Mucosa of rectum (tissue), 2 donors: Measurements from ENCODE around the gene STMND1.

ENCODE experiments used
- H3K27ac ChIP-seq, 2 donors: one replicate each; pipeline ENCODE4 v1.7.0; 2013; ENCODE audit warnings: inconsistent platforms in 2 of 2, low read depth in 2 of 2, low read length in 2 of 2
- H3K27me3 ChIP-seq, 2 donors: one replicate each; pipeline ENCODE4 v1.7.0; 2013; ENCODE audit warnings: low read length in 2 of 2; ENCODE audit not compliant: control insufficient read depth in 2 of 2, insufficient read depth in 2 of 2
- H3K36me3 ChIP-seq, 2 donors: one replicate each; pipeline ENCODE4 v1.7.0; 2013; ENCODE audit warnings: low read length in 2 of 2; ENCODE audit not compliant: control insufficient read depth in 2 of 2, insufficient read depth in 2 of 2
- H3K4me1 ChIP-seq, 2 donors: one replicate each; pipeline ENCODE4 v1.7.0; 2013; ENCODE audit warnings: low read length in 2 of 2, mild to moderate bottlenecking in 1 of 2; ENCODE audit not compliant: control insufficient read depth in 2 of 2, insufficient read depth in 2 of 2
- H3K4me3 ChIP-seq, 2 donors: one replicate each; pipeline ENCODE4 v1.7.0; 2013; ENCODE audit warnings: low read length in 2 of 2
- H3K9ac ChIP-seq, 2 donors: one replicate each; pipeline ENCODE4 v1.7.0; 2013; ENCODE audit warnings: low read length in 2 of 2, low read depth in 1 of 2, mild to moderate bottlenecking in 1 of 2
- H3K9me3 ChIP-seq, 2 donors: one replicate each; pipeline ENCODE4 v1.7.0; 2013; ENCODE audit warnings: low read length in 2 of 2; ENCODE audit not compliant: control insufficient read depth in 2 of 2
- donor health status: healthy.
- donor health status: Normal muscosa, but diverticular disease.

The STMND1 gene

GRCh38 chr6:17120019-17120418 lies 18.2 kb downstream of the STMND1 start:
- no peak overlapping the region for H3K27ac ChIP-seq

GRCh38 chr6:17125407-17125806 lies 23.6 kb downstream of the STMND1 start:
- Histone ChIP-seq H3K27me3 (no peaks in the 10 kb centered on the region), H3K4me3 (no peak overlapping the region), H3K9me3 (no peaks in the 10 kb centered on the region), H3K9ac (no peak overlapping the region), H3K4me1 (no peaks in the 10 kb centered on the region), H3K36me3 (no peaks in the 10 kb centered on the region), H3K27ac (no peak overlapping the region)

More at GRCh38 chr6:17120019-17120418, 18.2 kb downstream of the STMND1 start:
- no peak overlapping the region for H3K9ac ChIP-seq
- no peaks in the 10 kb centered on the region for H3K36me3 ChIP-seq
- H3K4me3 ChIP-seq, result no peak overlapping the region
- H3K27me3 ChIP-seq, result no peaks in the 10 kb centered on the region
- no peaks in the 10 kb centered on the region for H3K9me3 ChIP-seq
- H3K4me1 ChIP-seq, result no peaks in the 10 kb centered on the region

- no peaks in the 10 kb centered on the region for H3K9me3 ChIP-seq
Measured at GRCh38 chr6:17130786-17131185, 28.9 kb downstream of the STMND1 start.

GRCh38 chr6:17132967-17133366 lies 31.1 kb downstream of the STMND1 start:
- Histone ChIP-seq H3K9me3 (no peaks in the 10 kb centered on the region), H3K4me3 (no peak overlapping the region), H3K27me3 (no peaks in the 10 kb centered on the region), H3K27ac (no peak overlapping the region), H3K4me1 (no peaks in the 10 kb centered on the region), H3K9ac (no peak overlapping the region), H3K36me3 (no peaks in the 10 kb centered on the region)

More at GRCh38 chr6:17130786-17131185, 28.9 kb downstream of the STMND1 start:
- H3K27ac ChIP-seq, result no peak overlapping the region
- H3K27me3 ChIP-seq, result no peaks in the 10 kb centered on the region
- H3K36me3 ChIP-seq, result no peaks in the 10 kb centered on the region
- no peak overlapping the region for H3K9ac ChIP-seq
- no peak overlapping the region for H3K4me3 ChIP-seq
- no peaks in the 10 kb centered on the region for H3K4me1 ChIP-seq

GRCh38 chr6:17138033-17138432 lies 36.2 kb downstream of the STMND1 start:
- no peak overlapping the region for H3K27ac ChIP-seq
- peaks cover 0 to 3% of the 10 kb centered on the region in 2 donors for H3K9me3 ChIP-seq
- H3K4me1 ChIP-seq, result no peaks in the 10 kb centered on the region
- H3K27me3 ChIP-seq, result no peaks in the 10 kb centered on the region
- no peaks in the 10 kb centered on the region for H3K36me3 ChIP-seq
- no peak overlapping the region for H3K4me3 ChIP-seq
- no peak overlapping the region for H3K9ac ChIP-seq

- Histone ChIP-seq H3K27me3 (no peaks in the 10 kb centered on the region), H3K4me1 (no peaks in the 10 kb centered on the region), H3K27ac (no peak overlapping the region), H3K9me3 (no peaks in the 10 kb centered on the region), H3K4me3 (no peak overlapping the region), H3K36me3 (no peaks in the 10 kb centered on the region), H3K9ac (no peak overlapping the region)
Measured at GRCh38 chr6:17144016-17144415, 42.2 kb downstream of the STMND1 start.

DNA sequence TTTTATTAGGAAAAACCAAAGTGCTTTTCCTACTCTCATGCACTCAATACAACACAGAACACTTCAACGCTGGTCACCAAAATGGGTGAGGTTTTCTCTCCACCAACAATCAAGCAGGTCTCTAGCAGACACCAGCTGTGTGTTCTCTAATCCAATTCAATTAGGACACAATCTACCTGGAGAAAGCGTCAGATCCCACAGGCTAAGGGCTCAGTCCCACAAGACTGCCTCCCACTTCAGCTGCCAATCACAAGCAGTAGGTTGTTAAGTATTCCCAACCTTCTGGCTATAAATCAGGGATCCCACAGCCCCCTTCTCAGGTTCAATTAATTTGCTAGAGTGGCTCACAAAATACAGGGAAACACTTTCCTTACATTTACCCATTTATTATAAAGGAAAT lies 47.7 kb downstream of the STMND1 start:
- no peak overlapping the region for H3K9ac ChIP-seq
- H3K27ac ChIP-seq, result no peak overlapping the region
- no peaks in the 10 kb centered on the region for H3K27me3 ChIP-seq
- no peaks in the 10 kb centered on the region for H3K4me1 ChIP-seq
- no peaks in the 10 kb centered on the region for H3K9me3 ChIP-seq
- H3K4me3 ChIP-seq, result no peak overlapping the region
- H3K36me3 ChIP-seq, result no peaks in the 10 kb centered on the region

GRCh38 chr6:17150096-17150495 lies 48.2 kb downstream of the STMND1 start:
- no peak overlapping the region for H3K9ac ChIP-seq
- no peak overlapping the region for H3K4me3 ChIP-seq
- H3K36me3 ChIP-seq, result no peaks in the 10 kb centered on the region
- no peaks in the 10 kb centered on the region for H3K27me3 ChIP-seq
- no peaks in the 10 kb centered on the region for H3K9me3 ChIP-seq
- no peaks in the 10 kb centered on the region for H3K4me1 ChIP-seq
- H3K27ac ChIP-seq, result no peak overlapping the region

DNA sequence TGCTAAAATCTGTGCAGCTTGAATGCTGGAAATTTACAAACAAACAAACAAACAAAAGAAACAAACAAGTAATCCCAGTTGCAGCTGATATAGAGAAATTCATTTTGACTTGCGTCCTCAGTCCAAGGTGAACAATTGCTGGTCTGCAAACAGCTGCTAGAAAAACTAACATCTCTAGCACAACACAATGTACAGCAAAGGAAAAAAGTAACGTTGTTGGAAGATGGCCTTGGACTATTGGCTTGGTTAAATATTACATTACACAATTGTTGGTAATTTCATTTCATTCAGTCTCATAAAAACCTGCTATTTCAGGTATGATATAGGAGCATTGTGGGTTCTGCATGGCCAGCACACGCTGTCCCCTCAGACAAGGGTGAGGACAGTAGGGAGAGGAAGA lies 50.0 kb downstream of the STMND1 start:
- H3K36me3 ChIP-seq, result no peaks in the 10 kb centered on the region

GRCh38 chr6:17152703-17153102 lies 50.9 kb downstream of the STMND1 start:
- no peaks in the 10 kb centered on the region for H3K9me3 ChIP-seq
- no peak overlapping the region for H3K9ac ChIP-seq
- H3K27me3 ChIP-seq, result no peaks in the 10 kb centered on the region
- H3K27ac ChIP-seq, result no peak overlapping the region
- no peaks in the 10 kb centered on the region for H3K4me1 ChIP-seq
- H3K36me3 ChIP-seq, result no peaks in the 10 kb centered on the region
- H3K4me3 ChIP-seq, result no peak overlapping the region

More for the DNA sequence above, 50.0 kb downstream of the STMND1 start:
- Histone ChIP-seq H3K4me1 (no peaks in the 10 kb centered on the region), H3K27me3 (no peaks in the 10 kb centered on the region), H3K9ac (no peak overlapping the region), H3K4me3 (no peak overlapping the region), H3K9me3 (no peaks in the 10 kb centered on the region), H3K27ac (no peak overlapping the region)
